Measurements from ENCODE around the gene CHN1.

DNA sequence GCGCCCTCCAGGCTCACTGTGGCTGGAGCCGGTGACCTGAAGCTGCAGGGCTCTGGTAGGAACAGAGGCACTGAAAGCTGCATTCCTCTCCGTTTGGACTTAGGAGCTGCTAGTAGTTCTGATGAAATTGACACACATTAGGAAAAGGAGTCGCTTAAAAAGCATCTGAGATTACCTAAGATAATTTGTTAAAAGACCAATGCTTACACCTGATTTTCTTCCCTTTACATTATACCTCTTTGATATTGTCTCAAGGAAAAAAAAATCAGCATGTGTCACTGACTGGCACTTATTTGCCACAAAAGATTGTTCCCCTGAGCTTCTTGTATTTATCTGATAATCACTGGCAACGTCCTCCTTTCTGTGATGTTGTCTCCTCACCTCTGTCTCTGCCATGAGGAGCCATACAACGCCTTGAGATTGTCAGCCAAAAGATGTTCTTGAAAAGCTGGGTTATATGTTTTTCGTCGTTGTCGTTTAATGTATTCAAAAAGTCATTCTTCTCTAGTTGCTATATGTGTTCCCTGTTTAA, 618 bp upstream of the CHN1 start:
- TF ChIP-seq POLR2A (IDR thresholded peaks at IDR 0.05) (no peak), CTCF (IDR thresholded peaks at IDR 0.05) (no peak)
